CD4-positive, alpha-beta T cell treated with Interleukin-15 for 4 hours (primary cell): ENCODE measurements around the gene COMMD10.
"Not testable (repeated sequence)": the region's sequence is repeated elsewhere in the genome, so short reads cannot be mapped to it uniquely, and the experiment has no call there.

ENCODE experiments used
- DNase-seq: peaks from one replicate; pipeline ENCODE4 v3.0.0-alpha.2; 2020; ENCODE audit warnings: low spot score

The COMMD10 gene

GRCh38 chr5:116084871-116085715, at the start of gene COMMD10:
COMMD10 (plus strand) TSS chr5:116085025.
- DNase-seq, result peak; percentile 77

GRCh38 chr5:116035123-116035522, 49.7 kb upstream of the COMMD10 start:
- no peak for DNase-seq

- no peak for DNase-seq
Measured at GRCh38 chr5:116037236-116037822, 47.5 kb upstream of the COMMD10 start.

GRCh38 chr5:116038817-116039216, 46.0 kb upstream of the COMMD10 start:
- no peak for DNase-seq

GRCh38 chr5:116042375-116042774, 42.5 kb upstream of the COMMD10 start:
- no peak for DNase-seq

- DNase-seq, result no peak
Measured at GRCh38 chr5:116044073-116044472, 40.8 kb upstream of the COMMD10 start.

- DNase-seq, result no peak
Measured at GRCh38 chr5:116045821-116046220, 39.0 kb upstream of the COMMD10 start.

GRCh38 chr5:116046261-116046660, 38.6 kb upstream of the COMMD10 start:
- no peak for DNase-seq

GRCh38 chr5:116046823-116047222, 38.0 kb upstream of the COMMD10 start:
- no peak for DNase-seq

GRCh38 chr5:116058346-116058936, 26.4 kb upstream of the COMMD10 start:
- no peak for DNase-seq

- DNase-seq, result no peak
Measured at GRCh38 chr5:116062352-116062751, 22.5 kb upstream of the COMMD10 start.

- DNase-seq, result no peak
Measured at GRCh38 chr5:116063950-116064349, 20.9 kb upstream of the COMMD10 start.

- peak; percentile 56 for DNase-seq
Measured at GRCh38 chr5:116068028-116068632, 16.7 kb upstream of the COMMD10 start.

GRCh38 chr5:116071211-116071610, 13.6 kb upstream of the COMMD10 start:
- DNase-seq, result no peak

GRCh38 chr5:116075191-116075831, 9.5 kb upstream of the COMMD10 start:
- DNase-seq, result no peak

- no peak for DNase-seq
Measured at GRCh38 chr5:116076496-116076895, 8.3 kb upstream of the COMMD10 start.

- DNase-seq, result no peak
Measured at GRCh38 chr5:116078199-116078598, 6.6 kb upstream of the COMMD10 start.

GRCh38 chr5:116084287-116084691, 536 bp upstream of the COMMD10 start:
- DNase-seq, result peak; percentile 17

- not testable (repeated sequence) for DNase-seq
Measured at GRCh38 chr5:116086309-116086708, 1.5 kb downstream of the COMMD10 start.

GRCh38 chr5:116088062-116088461, 3.2 kb downstream of the COMMD10 start:
- DNase-seq, result no peak

GRCh38 chr5:116090302-116090701, 5.5 kb downstream of the COMMD10 start:
- no peak for DNase-seq

GRCh38 chr5:116091416-116091815, 6.6 kb downstream of the COMMD10 start:
- DNase-seq, result no peak
